Stimulated activated CD4-positive, alpha-beta T cell treated with anti-CD3 and anti-CD28 coated beads, Interleukin-4, amount 100 ng/mL, for 4 hours (primary cell): Measurements from ENCODE around the gene CALM3.

Source experiments
- DNase-seq, 2 experiments: peaks; one replicate each; pipeline ENCODE4 v3.0.0-alpha.2; 2020

Gene CALM3

GRCh38 chr19:46639358-46640182 is 38.4 kb downstream of the CALM3 start:
- no peak for DNase-seq

- DNase-seq = no peak
Measured at GRCh38 chr19:46640656-46641055, 39.5 kb downstream of the CALM3 start.

- DNase-seq = no peak
Measured at GRCh38 chr19:46644720-46645119, 43.6 kb downstream of the CALM3 start.

- DNase-seq = no peak
Measured at GRCh38 chr19:46646402-46646801, 45.3 kb downstream of the CALM3 start.

GRCh38 chr19:46648060-46648960 is 47.2 kb downstream of the CALM3 start:
- no peak for DNase-seq

GRCh38 chr19:46648961-46649960 is 48.1 kb downstream of the CALM3 start:
- no peak for DNase-seq

- DNase-seq = no peak
Measured at GRCh38 chr19:46650445-46650844, 49.3 kb downstream of the CALM3 start.

GRCh38 chr19:46654621-46655152 is 53.6 kb downstream of the CALM3 start:
- DNase-seq = no peak

GRCh38 chr19:46656541-46656940 is 55.4 kb downstream of the CALM3 start:
- no peak for DNase-seq

GRCh38 chr19:46659151-46660007 is 58.2 kb downstream of the CALM3 start:
- DNase-seq = no peak

GRCh38 chr19:46660008-46660517 is 58.9 kb downstream of the CALM3 start:
- no peak for DNase-seq
